HG03342 (cell line): ENCODE data around the gene EIF4G3.
"Not testable (repeated sequence)": the region's sequence is repeated elsewhere in the genome, so short reads cannot be mapped to it uniquely, and the experiment has no call there.

Experiments
- ATAC-seq: cut with Tn5 transposase; IDR thresholded peaks from one replicate; pipeline ENCODE4 v1.9.1; 2021; ENCODE audit warnings: mild to moderate bottlenecking, moderate library complexity; ENCODE audit not compliant: unreplicated experiment

The EIF4G3 gene

DNA sequence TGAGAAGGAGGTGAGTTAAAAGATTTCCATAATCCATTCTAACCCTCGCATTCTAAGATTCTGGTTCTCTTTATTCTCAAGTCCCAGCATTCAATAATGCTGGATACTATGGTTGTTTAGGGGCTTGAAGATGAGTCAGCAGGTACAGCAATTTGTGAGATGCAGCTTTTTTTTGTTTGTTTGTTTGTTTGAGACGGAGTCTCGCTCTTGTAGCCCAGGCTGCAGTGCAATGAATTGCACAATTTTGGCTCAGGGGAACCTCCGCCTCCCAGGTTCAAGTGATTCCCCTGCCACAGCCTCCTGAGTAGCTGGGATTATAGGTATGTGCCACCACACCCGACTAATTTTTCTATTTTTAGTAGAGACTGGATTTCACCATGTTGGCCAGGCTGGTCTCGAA is 23.3 kb downstream of the EIF4G3 start:
- no peak for ATAC-seq

DNA sequence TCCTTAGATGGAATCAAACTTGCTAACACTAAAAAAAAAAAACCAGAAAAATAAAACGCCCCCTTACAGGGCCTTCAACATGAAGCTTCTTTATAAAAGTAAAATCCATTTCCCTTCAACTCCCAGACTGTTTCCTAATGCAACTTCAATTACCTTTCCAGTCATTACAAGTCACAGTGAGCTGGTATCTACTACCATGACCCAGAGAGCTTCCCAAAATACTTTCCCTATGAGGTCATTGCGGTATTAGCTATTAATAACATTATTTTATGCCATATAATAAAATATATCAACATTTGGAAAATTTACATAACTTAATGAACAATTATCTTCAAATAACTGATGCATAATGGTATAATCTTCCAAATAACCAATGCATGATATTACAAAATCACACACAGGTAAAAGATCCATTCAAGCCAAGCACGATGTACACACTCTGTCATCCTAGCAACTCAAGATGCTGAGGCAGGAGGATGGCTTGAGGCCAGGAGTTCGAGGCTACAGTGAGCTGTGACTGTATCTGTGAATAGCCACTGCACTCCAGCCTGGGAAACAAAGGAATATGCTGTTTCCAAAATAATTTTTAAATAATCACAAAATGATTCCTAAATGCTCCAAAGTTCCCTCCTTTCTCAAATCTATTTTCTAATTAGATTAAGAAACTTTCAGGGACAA is 24.1 kb downstream of the EIF4G3 start:
- ATAC-seq, result no peak

DNA sequence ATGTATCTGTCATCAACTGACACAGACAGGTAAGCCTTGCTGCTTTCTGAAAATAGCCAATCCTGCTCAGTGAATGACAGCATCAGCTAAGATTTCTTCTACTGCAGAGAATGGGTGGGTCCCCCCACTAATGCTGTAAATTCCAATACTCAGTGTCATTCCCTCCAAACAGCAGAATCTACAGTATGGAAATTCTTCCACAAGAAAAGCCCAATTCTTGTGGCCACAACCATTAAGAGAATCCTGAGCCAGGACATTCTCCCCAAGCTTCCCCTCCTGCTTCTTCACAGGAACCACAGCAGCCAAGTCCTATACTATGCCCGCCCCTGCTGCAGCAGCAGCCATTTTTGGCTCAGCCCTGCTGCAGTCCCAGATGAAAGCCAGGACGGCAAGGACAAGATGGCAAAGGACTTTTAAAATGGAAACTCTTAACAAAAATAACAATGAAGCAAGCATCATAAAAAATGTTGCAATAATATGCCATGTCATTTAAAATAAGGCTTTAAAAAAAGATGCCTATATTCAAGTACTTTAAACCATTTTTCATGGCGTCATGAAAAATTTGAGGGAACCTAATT is 26.8 kb downstream of the EIF4G3 start:
- no peak for ATAC-seq

DNA sequence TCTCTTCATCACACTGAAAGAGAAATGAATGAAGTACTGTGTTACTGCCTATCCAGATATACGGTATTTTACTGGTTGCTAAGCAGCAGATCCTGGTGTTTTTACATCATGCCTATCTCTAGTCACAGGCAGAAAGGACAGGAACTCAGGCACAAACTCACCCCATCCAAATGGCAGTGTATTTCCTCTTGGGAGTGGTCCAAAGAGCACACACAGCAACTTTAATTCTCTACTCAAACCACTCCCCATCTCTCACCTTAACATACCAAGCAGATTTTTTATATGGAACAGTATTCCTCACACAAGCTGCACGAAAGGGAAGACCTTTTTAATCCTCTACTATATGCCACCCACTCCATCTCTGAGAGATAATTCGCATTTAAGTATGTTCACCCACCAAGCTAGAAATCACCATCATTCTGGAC is 27.3 kb downstream of the EIF4G3 start:
- no peak for ATAC-seq

DNA sequence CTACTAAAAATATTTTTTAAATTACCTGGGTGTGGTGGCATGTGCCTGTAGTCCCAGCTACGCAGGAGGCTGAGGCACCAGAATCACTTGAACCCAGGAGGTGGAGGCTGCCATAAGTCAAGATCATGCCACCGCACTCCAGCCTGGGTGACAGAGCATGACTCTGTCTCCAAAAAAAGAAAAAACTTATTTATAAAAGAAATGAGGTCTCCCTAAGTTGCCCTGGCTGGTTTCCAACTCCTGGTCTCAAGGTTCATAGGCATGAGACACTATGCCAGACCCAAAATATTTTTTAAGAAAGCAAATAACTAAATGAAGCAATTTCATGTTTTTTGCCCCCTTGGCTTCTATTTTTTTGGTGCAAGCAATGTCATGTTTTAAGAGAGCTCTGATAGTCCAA is 32.9 kb downstream of the EIF4G3 start:
- no peak for ATAC-seq

DNA sequence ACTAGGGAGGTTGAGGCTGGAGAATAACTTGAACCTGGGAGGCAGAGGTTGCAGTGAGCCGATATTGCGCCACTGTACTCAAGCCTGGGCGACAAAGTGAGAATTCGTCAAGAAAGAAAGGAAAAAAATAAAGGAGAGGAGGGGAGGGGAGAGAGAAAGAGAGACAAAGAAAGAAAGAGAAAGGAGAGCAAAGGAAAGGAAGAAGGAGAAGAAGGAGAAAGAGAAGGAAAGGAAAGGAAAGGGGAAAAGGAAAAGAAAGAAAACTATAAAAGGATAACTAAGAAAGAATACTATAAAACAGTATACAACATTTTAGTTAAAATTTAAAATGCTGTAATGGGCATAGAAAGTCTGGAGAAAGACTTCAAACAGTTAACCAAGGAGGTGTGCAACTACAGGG is 33.6 kb downstream of the EIF4G3 start:
- no peak for ATAC-seq

DNA sequence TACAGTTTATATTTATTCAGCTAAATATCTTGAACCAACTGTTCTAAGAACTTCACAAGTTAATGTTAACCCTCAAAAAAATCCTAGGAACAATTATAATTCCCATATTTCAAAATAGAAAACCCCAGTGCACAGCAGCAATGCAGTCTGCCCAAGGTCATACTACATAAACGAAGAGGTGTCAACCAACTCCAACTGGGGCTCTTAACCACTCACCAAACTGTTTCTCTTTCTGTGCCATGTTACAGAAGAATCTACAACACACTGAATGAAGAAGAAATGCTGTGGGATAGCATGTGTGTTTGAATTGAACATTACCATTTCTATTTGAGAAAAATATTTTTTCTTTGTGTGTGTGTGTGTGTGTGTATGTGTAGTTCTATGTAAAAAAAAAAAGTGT is 35.7 kb downstream of the EIF4G3 start:
- no peak for ATAC-seq

DNA sequence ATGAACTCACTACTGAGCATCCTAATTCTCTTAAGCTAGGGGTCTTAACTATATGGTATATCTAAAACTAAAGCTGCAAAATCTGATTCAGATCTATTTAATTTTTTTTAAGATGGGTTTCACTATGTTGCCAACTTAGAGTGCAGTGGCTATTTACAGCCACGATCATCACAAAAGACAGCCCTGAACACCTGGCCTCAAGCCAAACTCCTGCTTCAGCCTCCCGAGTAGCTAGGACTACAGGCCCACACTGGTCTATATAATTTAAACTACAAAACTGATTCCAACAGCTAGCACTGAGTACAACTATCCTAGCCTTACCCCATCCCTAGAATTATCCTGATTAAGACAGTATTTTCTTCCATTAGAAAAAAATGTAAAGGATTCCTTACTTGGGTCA is 37.1 kb downstream of the EIF4G3 start:
- no peak for ATAC-seq

DNA sequence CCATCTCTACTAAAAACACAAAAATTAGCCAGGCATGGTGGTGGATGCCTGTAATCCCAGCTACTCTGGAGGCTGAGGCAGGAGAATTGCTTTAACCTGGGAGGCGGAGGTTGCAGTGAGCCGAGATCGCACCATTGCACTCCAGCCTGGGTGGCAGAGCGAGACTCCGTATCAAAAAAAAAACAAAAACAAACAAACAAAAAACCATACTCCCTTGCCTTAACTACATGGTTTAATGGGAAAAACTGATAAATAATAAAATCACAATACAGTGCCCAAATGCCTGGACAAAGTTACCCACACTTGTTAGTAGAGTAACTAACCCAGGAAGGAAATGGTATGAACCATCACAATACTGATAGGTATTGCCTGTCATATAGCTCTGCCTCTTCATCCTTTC is 40.4 kb downstream of the EIF4G3 start:
- not testable (repeated sequence) for ATAC-seq

DNA sequence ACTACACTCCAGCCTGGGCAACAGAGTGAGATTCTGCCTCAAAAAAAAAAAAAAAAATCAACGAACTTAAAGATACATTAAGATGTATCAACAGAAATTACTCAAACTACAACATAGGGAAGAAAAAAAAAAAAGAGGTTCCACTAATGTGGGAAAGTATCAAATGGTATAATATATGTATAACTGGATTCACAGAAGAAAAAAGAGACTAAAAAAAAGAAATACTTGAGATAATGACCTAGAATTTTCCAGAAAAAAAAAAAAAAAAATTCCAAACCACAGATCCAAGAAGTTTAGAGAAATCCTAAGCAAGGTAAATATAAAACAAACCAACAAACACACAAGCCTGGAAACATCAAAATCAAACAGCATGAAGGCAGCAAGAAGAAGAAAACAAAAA is 45.5 kb downstream of the EIF4G3 start:
- no peak for ATAC-seq

DNA sequence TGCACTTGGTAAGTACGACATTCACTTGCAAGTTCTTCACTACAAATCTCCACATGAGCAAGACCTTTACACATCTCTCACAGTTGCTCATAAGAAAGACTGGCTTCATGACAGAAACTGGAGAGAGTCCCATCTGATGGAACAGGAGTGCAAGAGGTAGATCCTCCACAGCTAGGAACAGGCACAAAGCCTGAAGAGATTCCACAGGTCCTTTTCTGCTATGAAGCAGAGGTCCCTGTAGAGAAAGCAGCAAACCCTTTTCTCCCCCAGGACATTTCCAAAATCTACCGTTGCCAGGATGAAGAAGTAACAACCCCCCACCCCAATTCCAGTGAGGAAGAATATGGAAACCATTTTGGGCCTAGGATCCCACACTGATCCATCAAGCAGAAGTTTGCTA is 47.3 kb downstream of the EIF4G3 start:
- ATAC-seq, result no peak

DNA sequence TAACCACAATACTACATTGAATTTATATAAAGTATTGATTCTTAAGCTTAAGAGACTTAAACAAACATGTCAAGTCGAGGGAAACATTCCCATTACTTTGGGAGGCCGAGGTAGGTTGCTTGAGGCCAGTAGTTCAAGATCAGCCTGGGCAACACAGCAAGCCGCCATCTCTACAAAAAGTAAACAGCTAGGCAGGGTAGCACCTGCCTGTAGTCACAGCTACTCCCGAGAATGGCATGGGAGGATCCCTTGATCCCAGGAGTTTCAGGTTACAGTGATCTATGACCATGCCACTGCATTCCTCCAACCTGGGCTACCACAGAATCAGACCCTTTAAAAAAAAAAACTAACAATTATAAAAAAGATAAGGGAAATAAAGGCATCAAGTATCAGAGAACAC is 50.4 kb downstream of the EIF4G3 start:
- ATAC-seq, result no peak

DNA sequence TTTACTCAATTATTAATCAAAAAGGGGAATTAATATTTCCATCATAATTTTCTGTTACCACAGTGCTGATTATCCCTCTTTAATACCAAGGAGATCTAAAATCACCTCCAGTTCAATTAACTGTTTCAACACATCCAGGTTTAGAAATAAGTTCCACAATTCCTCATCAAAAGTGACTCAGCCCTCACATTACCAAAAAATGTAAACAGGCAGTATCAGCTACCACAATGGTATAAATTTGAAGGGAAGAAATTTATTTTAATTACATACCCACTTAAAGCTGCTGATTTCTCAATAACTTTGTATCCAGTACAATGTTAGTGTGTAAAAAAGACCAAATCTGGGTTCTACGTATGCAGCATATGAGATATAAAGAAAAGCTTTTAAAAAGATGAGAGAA is 51.9 kb downstream of the EIF4G3 start:
- ATAC-seq, result no peak

DNA sequence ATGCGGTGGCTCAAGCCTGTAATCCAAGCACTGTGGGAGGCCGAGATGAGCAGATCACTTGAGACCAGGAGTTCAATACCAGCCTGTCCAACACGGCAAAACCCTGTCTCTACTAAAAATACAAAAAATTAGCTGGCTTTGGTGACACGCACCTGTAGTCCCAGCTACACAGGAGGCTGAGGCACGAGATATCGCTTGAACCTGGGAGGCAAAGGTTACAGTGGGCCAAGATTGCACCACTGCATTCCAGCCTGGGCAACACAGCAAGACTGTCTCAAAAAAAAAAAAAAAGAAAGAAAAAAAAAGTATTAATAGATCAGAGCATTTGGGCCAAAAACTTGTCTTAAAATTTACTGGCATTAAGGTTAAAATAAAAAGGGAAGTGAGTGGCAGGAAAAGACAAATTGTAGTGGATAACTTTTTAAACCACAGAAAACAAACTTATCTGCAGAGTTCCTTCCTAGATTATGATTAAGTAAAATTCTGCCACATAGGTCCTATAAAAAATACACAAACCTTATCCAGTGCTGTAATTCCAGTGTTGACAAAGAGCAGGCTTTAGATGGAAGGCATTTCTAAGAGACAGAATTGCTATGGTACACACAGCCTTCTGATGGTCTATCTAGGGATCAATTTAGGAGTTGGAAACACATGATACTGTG is 53.3 kb downstream of the EIF4G3 start:
- no peak for ATAC-seq

DNA sequence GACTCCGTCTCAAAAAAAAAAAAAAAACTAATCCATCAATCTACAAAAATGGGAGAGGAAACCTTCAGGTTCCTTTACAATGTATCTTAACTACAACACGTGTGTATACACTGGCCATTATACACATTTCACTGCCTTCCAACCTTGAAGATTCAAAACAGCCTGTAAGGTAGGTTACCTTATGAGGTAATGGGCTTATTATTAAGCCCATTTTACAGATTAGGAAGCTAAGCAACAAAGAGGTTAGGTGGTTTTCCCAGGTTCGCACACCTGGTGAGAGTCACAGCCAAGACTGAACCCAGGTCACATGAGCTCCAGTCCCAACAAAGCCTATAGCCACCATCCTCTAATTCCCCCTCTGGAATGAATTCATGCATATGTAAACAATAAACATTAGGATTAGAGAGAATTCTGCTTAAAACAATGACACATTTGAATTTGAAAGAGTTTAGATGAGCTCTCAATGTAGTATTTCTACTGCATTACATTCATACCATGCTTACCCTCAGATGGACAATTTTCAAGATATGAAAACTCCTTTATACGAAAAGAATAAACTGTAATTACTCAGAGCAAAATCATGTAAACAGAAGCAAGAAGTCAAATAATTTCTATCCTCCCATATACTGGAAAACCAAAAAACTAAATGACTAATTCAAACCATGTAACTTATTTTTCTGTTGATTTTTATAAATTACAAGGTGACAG is 54.8 kb downstream of the EIF4G3 start:
- no peak for ATAC-seq

DNA sequence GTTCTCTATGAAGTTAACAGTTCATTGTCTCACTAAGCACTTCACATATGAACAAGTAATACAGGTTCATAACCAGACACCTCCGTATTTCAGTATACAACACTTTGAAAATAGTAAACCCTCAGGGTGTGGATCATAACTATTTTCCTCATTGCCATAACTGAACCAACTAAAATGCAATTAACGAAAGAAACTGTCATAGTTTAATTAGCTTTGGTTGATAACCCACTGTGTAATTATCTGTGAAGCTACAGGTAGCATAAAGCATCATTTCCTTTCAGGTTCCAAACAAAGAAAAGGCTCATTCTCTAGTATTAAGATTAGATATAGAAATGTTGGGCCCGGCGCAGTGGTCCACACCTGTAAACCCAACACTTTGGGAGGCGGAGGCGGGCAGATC is 58.5 kb downstream of the EIF4G3 start:
- no peak for ATAC-seq

DNA sequence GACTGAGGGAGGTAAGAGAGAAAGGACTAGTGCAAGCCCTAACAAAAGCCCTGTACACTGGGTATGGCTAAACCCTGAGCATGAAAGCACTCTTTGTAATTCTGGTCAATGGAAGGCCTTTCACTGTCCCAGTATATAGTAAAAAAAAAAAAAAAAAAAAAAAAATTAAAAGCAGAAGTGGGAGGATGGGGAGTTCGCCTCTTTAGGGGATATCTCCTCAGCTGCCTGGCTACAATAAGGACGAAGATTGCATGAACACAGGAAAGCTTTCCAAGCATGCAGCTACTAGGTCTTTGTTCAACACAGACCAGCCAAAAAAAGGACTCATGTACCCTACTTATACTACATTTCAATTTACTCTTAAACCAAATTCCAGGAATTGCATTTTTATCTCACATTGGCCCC is 59.1 kb downstream of the EIF4G3 start:
- no peak for ATAC-seq

DNA sequence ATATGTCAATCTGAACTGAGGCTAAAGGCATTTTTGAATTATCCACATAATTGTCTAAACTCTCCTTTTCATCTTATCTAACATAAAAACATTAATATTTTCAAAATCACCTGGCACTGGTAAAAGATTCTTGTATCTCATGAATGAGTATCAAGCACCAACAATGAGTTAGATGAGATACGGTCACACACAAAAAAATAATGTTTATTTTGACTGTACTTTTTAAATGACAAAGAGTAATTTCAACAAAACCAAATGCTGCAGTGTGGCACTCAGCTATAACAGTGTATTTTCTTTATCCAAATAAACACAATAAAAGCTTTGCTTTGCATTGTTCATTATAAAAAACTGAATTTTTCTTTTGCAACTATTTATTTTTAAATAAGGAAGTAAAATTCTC is 59.5 kb downstream of the EIF4G3 start:
- no peak for ATAC-seq

DNA sequence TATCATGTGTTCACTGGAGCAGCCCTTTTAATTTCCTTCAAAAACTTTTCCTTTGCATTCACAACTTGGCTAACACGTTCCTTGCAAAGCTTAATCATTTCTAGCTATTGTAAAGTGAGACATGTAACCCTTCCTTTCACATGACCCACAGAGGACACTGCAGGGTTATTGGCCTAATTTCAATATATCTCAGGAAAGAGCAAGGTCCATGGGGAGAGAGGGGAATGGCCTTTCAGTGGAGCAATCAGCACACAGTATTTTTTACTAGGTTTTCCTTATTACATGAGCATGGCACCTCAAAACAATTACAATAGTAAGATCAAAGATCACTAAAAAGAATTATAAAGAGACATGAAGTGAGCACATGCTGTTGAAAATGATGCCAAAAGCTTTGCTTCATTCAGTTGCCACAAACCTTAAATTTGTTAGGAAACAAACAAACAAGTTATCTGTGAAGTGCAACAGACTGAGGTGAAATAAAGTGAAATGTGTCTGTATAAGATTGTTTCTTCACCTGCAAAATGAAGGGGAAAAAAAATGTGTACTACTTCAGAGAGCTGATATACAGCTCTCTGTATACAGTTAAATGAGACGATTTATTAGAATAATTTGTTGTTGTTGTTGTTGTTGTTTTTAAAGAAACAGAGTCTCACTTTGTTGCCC is 61.5 kb downstream of the EIF4G3 start:
- no peak for ATAC-seq

DNA sequence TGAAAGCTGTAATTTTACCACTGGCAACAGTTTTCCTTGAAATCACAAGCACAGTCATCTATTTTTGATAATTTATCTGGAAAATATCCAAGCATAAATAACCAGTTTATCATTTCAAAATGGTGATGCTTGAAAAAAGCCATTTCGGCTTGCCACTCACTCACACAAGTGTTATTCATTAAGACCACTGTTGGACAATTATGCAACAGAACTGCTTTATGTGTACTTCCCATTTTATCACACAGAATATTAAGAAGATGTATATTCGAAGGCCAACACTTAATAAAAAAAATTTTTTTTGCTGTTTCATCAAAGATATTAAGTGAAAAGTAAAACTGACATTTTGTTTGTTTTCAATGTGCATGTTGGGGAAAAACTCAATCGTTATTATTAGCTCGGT is 62.3 kb downstream of the EIF4G3 start:
- no peak for ATAC-seq

DNA sequence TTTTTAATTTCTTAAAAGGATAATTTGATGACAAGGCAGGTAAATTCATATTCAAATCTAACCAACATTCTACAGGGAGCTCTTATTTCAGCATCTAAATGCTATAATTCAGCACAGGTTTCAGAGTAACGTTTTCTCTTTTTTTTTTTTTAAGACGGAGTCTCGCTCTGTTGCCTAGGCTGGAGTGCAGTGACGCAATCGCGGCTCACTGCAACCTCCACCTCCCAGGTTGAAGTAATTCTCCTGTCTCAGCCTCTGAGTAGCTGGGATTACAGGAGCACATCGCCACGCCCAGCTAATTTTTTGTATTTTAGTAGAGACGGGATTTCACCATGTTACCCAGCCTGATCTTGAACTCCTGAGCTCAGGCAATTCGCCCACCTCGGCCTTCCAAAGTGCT is 66.5 kb downstream of the EIF4G3 start:
- ATAC-seq, result no peak
